Karpas-422 (cell line): ENCODE results near the gene VEGFD. TPM values are rescaled to one million over a fixed set of nuclear protein-coding genes. Genes with fewer than 3 reads are reported as not detected.
A peak's percentile ranks its signal among the peaks of the same experiment; 100 is the strongest.

Experiments used
- DNase-seq: peaks from one replicate; pipeline ENCODE4 v3.0.0-alpha.2; 2015
- H2AFZ ChIP-seq: fragments of 200-600 bp; sonication (generic); 2 replicates; pipeline ENCODE4 v1.6.1; 2014; ENCODE audit warnings: antibody characterized with exemption, low read length, mixed read lengths
- H3K27ac ChIP-seq: fragments of 200-600 bp; sonication (generic); 2 replicates; pipeline ENCODE4 v1.5.1; 2014; ENCODE audit warnings: mild to moderate bottlenecking, low read length, moderate library complexity
- H3K27me3 ChIP-seq: fragments of 200-600 bp; sonication (generic); 2 replicates; pipeline ENCODE4 v1.6.1; 2014; ENCODE audit warnings: low read length, mixed read lengths
- H3K36me3 ChIP-seq: fragments of 200-600 bp; sonication (generic); 2 replicates; pipeline ENCODE4 v1.6.1; 2014; ENCODE audit warnings: low read length, mixed read lengths; ENCODE audit not compliant: insufficient read depth
- H3K4me1 ChIP-seq: fragments of 200-600 bp; sonication (generic); 2 replicates; pipeline ENCODE4 v1.6.1; 2014; ENCODE audit warnings: mild to moderate bottlenecking, low read length, mixed read lengths
- H3K4me2 ChIP-seq: fragments of 200-600 bp; sonication (generic); 2 replicates; pipeline ENCODE4 v1.6.1; 2014; ENCODE audit warnings: low read length, low read depth, mild to moderate bottlenecking; ENCODE audit not compliant: poor library complexity, severe bottlenecking
- H3K4me3 ChIP-seq: fragments of 200-600 bp; sonication (generic); 2 replicates; pipeline ENCODE4 v1.5.1; 2014; ENCODE audit warnings: mild to moderate bottlenecking, antibody characterized with exemption, low read length, mixed read lengths
- H3K79me2 ChIP-seq: fragments of 200-600 bp; sonication (generic); 2 replicates; pipeline ENCODE4 v1.6.1; 2014; ENCODE audit warnings: mild to moderate bottlenecking, low read length, mixed read lengths
- H3K9ac ChIP-seq: fragments of 200-600 bp; sonication (generic); 2 replicates; pipeline ENCODE4 v1.6.0; 2014; ENCODE audit warnings: low read length
- H3K9me2 ChIP-seq: fragments of 200-600 bp; sonication (generic), shearing (Covaris generic); replicated peaks from 2 replicates; pipeline ENCODE4 v1.6.0; 2014; ENCODE audit warnings: mild to moderate bottlenecking, low read length, moderate library complexity; ENCODE audit not compliant: insufficient read depth
- H3K9me3 ChIP-seq: fragments of 300-700, 200-600 bp; sonication (generic); 2 replicates; pipeline ENCODE4 v1.6.1; 2014; ENCODE audit warnings: low read length, mixed read lengths
- H4K20me1 ChIP-seq: fragments of 200-600 bp; sonication (generic); 2 replicates; pipeline ENCODE4 v1.6.1; 2014; ENCODE audit warnings: mild to moderate bottlenecking, antibody characterized with exemption, low read length, low read depth; ENCODE audit not compliant: insufficient read depth
- total RNA-seq: library from RNA; depleted of rRNA; stranded (reverse); fragments of >200 nt; shearing (Covaris generic); gene quantifications from 2 replicates; pipeline ENCODE4 v1.2.3, GENCODE V29; 2014; ENCODE audit warnings: low replicate concordance

Gene VEGFD
- total RNA-seq, 1 experiment from 2014 or later = not detected

DNA sequence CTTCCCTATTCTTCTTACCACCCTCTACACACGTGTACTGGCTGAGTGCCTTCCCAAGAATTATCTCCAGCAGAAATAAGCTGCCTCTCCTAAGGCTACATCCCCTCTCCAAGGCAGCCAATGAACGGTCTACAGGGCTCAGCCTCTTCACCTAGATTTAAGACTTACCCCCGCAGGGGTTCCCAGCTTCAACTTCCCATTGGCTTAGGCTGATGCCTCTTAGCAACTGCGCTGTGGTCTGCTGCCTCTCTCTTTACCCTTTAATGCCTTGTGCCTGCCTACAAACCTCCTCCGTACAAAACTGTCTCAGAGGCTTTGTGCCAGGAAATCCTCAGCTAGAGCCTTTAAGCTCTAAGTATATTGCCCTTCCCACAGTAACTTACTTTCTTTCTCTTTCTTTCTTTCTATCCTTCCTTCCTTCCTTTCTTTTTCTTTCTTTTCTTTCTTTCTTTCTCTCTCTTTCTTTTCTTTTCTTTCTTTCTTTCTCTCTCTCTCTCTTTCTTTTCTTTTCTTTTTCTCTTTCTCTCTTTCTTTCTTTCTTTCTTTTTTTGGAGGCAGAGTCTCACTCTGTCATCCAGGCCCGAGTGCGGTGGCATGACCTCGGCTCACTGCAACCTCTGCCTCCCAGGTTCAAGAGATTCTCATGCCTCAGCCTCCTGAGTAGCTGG is 33.8 kb downstream of the VEGFD start:
- Histone ChIP-seq H3K9me3 (no peaks in the 10 kb centered on the region), H3K27ac (no peak overlapping the region), H3K9me2 (no peaks in the 10 kb centered on the region), H4K20me1 (no peaks in the 10 kb centered on the region), H3K4me2 (no peak overlapping the region), H3K4me1 (peaks cover 6% of the 10 kb centered on the region), H3K4me3 (no peak overlapping the region), H3K79me2 (no peaks in the 10 kb centered on the region), H3K36me3 (no peaks in the 10 kb centered on the region), H3K27me3 (no peaks in the 10 kb centered on the region), H3K9ac (no peak overlapping the region), H2AFZ (no peak overlapping the region)
- DNase-seq = no peak

DNA sequence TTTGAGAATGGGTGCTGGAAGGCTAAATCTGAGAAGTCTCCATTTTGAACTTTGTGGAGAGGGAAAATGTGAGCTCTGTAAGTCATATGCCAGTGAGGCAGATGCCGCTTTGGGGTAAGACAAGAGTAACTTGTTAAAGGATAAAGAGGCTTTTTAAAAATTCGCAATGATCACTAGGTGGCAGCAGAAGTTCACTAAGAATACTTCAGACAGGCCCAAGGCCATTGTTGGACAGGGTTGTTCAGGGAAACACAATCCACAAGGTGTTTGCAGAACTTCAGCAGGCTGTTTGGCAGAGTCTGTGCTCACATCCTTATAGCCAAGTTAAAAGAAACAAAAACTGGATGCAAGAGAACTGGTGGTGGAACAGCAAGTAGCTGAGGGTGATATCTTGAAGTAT is 35.2 kb downstream of the VEGFD start:
- peak; percentile 92 for DNase-seq
- H3K79me2 ChIP-seq = no peaks in the 10 kb centered on the region
- H3K27ac ChIP-seq = no peak overlapping the region
- H3K4me2 ChIP-seq = no peak overlapping the region
- no peaks in the 10 kb centered on the region for H3K27me3 ChIP-seq
- no peak overlapping the region for H3K9ac ChIP-seq
- H3K4me1 ChIP-seq = no peaks in the 10 kb centered on the region
- H4K20me1 ChIP-seq = no peaks in the 10 kb centered on the region
- H3K9me3 ChIP-seq = no peaks in the 10 kb centered on the region
- no peaks in the 10 kb centered on the region for H3K9me2 ChIP-seq
- H3K4me3 ChIP-seq = no peak overlapping the region
- H2AFZ ChIP-seq = no peak overlapping the region
- no peaks in the 10 kb centered on the region for H3K36me3 ChIP-seq

DNA sequence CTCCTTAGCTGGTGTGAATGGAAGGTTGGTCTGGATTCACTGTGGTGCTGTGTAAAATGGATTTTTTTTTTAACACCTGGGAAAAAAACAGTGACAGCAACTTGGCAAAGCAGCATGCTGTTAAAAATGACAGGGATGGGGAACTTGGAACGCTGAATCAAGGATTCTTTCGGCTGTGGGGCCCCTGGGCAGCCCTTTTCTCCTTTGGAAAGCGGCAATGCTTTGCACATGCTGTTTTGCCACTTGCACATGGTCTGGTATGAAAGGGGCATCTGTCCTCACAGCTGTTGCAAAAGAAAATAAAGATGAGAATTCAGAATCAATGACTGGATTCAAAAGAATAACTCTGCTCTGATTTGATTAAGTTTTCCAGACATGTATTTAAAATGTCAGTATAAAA is 38.2 kb downstream of the VEGFD start:
- H3K9me3 ChIP-seq = no peaks in the 10 kb centered on the region
- DNase-seq = no peak
- H4K20me1 ChIP-seq = no peaks in the 10 kb centered on the region
- no peak overlapping the region for H3K27ac ChIP-seq
- no peaks in the 10 kb centered on the region for H3K9me2 ChIP-seq
- H3K4me1 ChIP-seq = no peaks in the 10 kb centered on the region
- H3K36me3 ChIP-seq = no peaks in the 10 kb centered on the region
- no peak overlapping the region for H2AFZ ChIP-seq
- no peak overlapping the region for H3K9ac ChIP-seq
- H3K27me3 ChIP-seq = no peaks in the 10 kb centered on the region
- H3K4me3 ChIP-seq = no peak overlapping the region
- H3K4me2 ChIP-seq = no peak overlapping the region
- H3K79me2 ChIP-seq = no peaks in the 10 kb centered on the region

DNA sequence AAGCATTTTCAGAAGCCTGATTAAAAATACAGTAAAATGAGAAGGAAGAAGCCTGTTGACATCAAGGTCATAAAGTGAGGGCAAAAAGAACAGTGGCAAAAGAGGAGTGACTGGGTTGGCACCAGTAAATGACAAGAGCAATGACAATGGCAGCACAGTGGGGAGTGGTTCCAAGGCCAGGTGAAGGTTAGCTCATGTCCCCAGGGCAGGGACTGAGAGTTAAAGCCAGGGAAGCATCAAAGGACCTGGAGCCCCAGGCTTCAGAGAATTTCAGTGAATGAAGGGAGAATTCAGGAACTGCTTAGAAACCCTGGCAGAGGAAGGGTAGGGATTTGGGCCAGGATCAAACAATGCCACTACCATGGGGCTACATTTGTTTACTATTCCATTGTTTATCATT is 40.1 kb downstream of the VEGFD start:
- H3K79me2 ChIP-seq = no peaks in the 10 kb centered on the region
- H3K27ac ChIP-seq = no peak overlapping the region
- H3K36me3 ChIP-seq = no peaks in the 10 kb centered on the region
- no peaks in the 10 kb centered on the region for H3K9me3 ChIP-seq
- H3K9me2 ChIP-seq = no peaks in the 10 kb centered on the region
- H3K27me3 ChIP-seq = no peaks in the 10 kb centered on the region
- no peaks in the 10 kb centered on the region for H4K20me1 ChIP-seq
- no peak overlapping the region for H3K4me2 ChIP-seq
- no peak overlapping the region for H3K4me3 ChIP-seq
- H3K4me1 ChIP-seq = no peaks in the 10 kb centered on the region
- no peak overlapping the region for H2AFZ ChIP-seq
- H3K9ac ChIP-seq = no peak overlapping the region
- no peak for DNase-seq

DNA sequence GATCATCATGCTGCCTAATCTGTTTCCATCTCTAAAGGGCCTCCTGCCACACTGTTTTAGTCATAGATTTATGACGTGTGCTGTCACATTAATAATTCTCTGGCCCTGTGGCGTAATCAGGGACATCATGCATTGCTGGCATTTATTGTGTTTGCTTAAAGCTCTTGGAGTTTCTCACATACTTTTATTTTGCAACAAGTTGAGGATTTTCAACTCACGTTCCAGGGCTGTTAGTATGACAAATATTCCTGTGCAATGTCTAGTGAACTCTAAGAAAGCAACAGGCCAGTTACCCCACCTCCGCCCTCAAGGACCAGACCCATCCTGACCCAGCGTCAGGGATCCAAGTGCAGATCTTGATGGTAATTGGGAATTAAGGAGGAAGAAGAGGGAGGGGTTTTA is 41.1 kb downstream of the VEGFD start:
- Histone ChIP-seq H3K9me3 (no peaks in the 10 kb centered on the region), H2AFZ (no peak overlapping the region), H4K20me1 (no peaks in the 10 kb centered on the region), H3K9ac (no peak overlapping the region), H3K27ac (no peak overlapping the region), H3K4me3 (no peak overlapping the region), H3K4me1 (no peaks in the 10 kb centered on the region), H3K4me2 (no peak overlapping the region), H3K27me3 (no peaks in the 10 kb centered on the region), H3K36me3 (no peaks in the 10 kb centered on the region), H3K9me2 (no peaks in the 10 kb centered on the region), H3K79me2 (no peaks in the 10 kb centered on the region)
- no peak for DNase-seq

DNA sequence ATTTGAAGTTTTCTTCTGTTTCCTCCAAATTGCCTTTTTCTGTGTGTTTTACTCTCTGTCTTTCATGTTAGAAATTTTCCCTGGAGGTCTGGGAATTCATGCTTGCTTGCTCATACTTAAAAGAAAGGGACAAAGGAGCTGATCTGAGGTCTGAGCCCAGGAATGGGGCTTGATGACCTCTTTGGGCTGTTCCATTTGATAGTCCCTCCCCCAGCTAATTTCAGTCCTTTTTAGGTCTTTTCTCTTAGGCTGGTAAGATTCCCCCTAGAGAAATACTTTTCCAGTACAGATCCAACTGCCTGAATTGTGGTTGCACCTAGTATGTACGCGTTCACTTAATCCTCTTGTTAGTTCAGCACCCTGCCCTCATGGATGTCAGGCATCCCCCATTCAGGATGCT is 43.3 kb downstream of the VEGFD start:
- Histone ChIP-seq H3K4me3 (no peak overlapping the region), H3K27me3 (no peaks in the 10 kb centered on the region), H3K9me2 (no peaks in the 10 kb centered on the region), H3K4me2 (no peak overlapping the region), H3K9me3 (no peaks in the 10 kb centered on the region), H3K9ac (no peak overlapping the region), H3K4me1 (peaks cover 9% of the 10 kb centered on the region), H4K20me1 (no peaks in the 10 kb centered on the region), H3K36me3 (no peaks in the 10 kb centered on the region), H3K79me2 (no peaks in the 10 kb centered on the region), H2AFZ (no peak overlapping the region), H3K27ac (no peak overlapping the region)
- no peak for DNase-seq

DNA sequence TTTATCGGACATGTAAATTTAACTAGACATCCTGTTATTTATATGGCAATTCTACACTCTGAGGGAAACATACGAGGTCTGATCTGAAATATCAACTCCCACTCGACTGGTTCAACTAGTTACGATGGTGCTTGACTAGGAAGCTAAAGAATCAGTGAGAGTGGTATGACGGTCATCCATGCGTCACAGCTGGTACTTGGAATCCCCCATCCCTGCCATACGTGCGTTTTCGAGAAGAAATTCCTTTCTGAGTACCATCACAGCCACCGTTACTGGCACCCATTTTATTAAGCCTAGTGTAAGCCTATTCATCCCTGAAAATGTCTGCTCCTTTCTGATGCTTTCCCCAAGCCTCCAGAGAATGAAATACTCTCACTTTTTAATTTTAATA is 48.2 kb downstream of the VEGFD start:
- no peaks in the 10 kb centered on the region for H3K9me3 ChIP-seq
- no peak for DNase-seq
- no peaks in the 10 kb centered on the region for H3K9me2 ChIP-seq
- no peaks in the 10 kb centered on the region for H4K20me1 ChIP-seq
- H2AFZ ChIP-seq = peak overlapping the region; percentile 29; the same call in 1 of the 2 replicates
- H3K4me1 ChIP-seq = peaks cover 15% of the 10 kb centered on the region
- H3K27me3 ChIP-seq = no peaks in the 10 kb centered on the region
- no peaks in the 10 kb centered on the region for H3K36me3 ChIP-seq
- peaks cover 24% of the 10 kb centered on the region for H3K79me2 ChIP-seq
- peak overlapping the region; percentile 69 for H3K4me2 ChIP-seq
- no peak overlapping the region for H3K27ac ChIP-seq
- H3K4me3 ChIP-seq = peak overlapping the region; percentile 66
- H3K9ac ChIP-seq = peak overlapping the region; percentile 62

DNA sequence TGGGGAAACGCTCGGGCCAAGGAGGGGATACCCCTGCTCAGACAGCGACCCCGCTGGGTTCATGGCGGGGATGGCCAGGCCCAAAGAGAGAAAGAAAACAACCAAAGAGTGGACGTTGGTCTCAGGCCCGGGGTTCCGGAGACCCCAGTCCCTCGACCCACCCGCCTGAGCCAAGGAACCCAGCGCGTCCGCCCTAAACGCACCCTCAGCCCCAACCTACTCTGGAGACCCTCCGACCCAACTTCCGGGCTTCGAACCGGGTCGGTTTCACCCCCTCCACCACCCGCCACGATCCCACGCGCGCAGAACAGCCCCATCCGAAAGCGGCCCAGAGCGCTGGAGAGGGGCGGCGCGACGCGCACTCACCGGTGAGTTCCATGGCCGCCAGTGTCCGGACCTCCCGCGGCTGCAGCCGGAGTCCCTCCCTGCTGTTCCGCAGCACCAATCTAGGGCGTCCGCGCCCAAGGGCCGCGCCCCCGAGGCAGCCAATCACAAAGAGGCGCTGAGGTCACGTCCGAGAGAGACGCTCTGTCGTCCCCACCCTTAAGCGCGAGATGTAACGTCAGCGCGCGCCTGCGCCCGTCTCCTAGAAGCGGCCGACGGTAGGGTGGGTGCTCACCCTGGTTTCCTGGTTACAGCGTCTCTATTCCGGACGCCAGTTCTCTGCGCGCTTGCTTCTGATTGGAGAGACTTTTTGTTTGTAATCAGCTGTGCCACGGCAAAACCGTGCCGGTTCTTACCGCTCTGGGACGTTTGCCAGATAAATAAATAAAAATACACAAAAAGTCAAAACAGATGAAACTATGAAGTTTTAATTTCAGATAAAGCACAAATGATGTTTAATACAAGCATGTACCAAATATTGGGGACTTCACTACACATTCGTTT is 48.8 kb downstream of the VEGFD start, which contains the start of gene PIGA:
PIGA (minus strand) TSS at position 389 of the 888 bp plus-strand sequence. CDS start 3,593 bp downstream, outside the sequence.
- Histone ChIP-seq H3K9ac (peak within 1 kb of the TSS; percentile 78), H2AFZ (peak within 1 kb of the TSS; percentile 29; the same call in 1 of the 2 replicates), H3K9me3 (no peaks in the 10 kb centered on the region), H3K4me1 (peaks cover 15% of the 10 kb centered on the region), H3K36me3 (no peaks in the 10 kb centered on the region), H3K4me2 (peak within 1 kb of the TSS; percentile 69), H3K27me3 (no peaks in the 10 kb centered on the region), H3K79me2 (peaks cover 24% of the 10 kb centered on the region), H3K4me3 (peak within 1 kb of the TSS; percentile 69), H3K27ac (no peak within 1 kb of the TSS), H4K20me1 (no peaks in the 10 kb centered on the region), H3K9me2 (no peaks in the 10 kb centered on the region)
- peak; percentile 96 for DNase-seq
